Measurements from ENCODE around the gene SULF2. TPM values are rescaled to one million over a fixed set of nuclear protein-coding genes. Genes with fewer than 3 reads are reported as not detected.

SULF2 gene
- total RNA-seq, 1 experiment from 2014 or later, result 66.1 TPM

GRCh38 chr20:47749339-47749738 lies 35.9 kb downstream of the SULF2 start:
- POLR2A ChIA-PET, result interaction anchor here (0.6 kb wide), 2 partner anchors 390 to 564 kb away, joined by 3 to 7 read pairs; no protein-coding TSS in a partner anchor
- no peak overlapping the region for H3K4me3 ChIP-seq (ENCODE audit: low read depth, low read length)
- Mint-ChIP-seq H3K36me3 (ENCODE audit: insufficient read depth, unreplicated experiment) (peaks cover 7% of the 10 kb centered on the region), H3K27me3 (ENCODE audit: insufficient read depth, unreplicated experiment) (no peaks in the 10 kb centered on the region), H3K9me3 (ENCODE audit: unreplicated experiment) (no peaks in the 10 kb centered on the region), H3K4me3 (ENCODE audit: unreplicated experiment) (no peak overlapping the region), H3K27ac (ENCODE audit: unreplicated experiment) (no peak overlapping the region), H3K4me1 (ENCODE audit: low read depth, unreplicated experiment) (no peaks in the 10 kb centered on the region)
- CTCF ChIA-PET, result interaction anchor here (0.7 to 0.8 kb wide), 2 partner anchors 37 to 546 kb away, joined by 3 to 13 read pairs; no protein-coding TSS in a partner anchor
- intact Hi-C loops (cut with micrococcal nuclease; ENCODE audit: unreplicated experiment), result no loop called here
- no peaks in the 10 kb centered on the region for H3K4me1 ChIP-seq
- H3K27me3 ChIP-seq (replicated peaks; ENCODE audit: control insufficient read depth, insufficient read depth, low read length), result no peaks in the 10 kb centered on the region
- H3K9me3 ChIP-seq, result no peaks in the 10 kb centered on the region
- no peaks in the 10 kb centered on the region for H3K36me3 ChIP-seq (ENCODE audit: control insufficient read depth, insufficient read depth, low read length)
- DNase-seq, result no peak
- BruUV-seq (replicated peaks), result no TSS peak
- TF ChIP-seq, protein P1, sequence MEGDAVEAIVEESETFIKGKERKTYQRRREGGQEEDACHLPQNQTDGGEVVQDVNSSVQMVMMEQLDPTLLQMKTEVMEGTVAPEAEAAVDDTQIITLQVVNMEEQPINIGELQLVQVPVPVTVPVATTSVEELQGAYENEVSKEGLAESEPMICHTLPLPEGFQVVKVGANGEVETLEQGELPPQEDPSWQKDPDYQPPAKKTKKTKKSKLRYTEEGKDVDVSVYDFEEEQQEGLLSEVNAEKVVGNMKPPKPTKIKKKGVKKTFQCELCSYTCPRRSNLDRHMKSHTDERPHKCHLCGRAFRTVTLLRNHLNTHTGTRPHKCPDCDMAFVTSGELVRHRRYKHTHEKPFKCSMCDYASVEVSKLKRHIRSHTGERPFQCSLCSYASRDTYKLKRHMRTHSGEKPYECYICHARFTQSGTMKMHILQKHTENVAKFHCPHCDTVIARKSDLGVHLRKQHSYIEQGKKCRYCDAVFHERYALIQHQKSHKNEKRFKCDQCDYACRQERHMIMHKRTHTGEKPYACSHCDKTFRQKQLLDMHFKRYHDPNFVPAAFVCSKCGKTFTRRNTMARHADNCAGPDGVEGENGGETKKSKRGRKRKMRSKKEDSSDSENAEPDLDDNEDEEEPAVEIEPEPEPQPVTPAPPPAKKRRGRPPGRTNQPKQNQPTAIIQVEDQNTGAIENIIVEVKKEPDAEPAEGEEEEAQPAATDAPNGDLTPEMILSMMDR (IDR thresholded peaks at IDR 0.05; ENCODE audit: insufficient read depth in 1 of 2, low read depth in 1 of 2, low read length in 1 of 2, severe bottlenecking in 1 of 2, unreplicated experiment in 1 of 2), result no peak

DNA sequence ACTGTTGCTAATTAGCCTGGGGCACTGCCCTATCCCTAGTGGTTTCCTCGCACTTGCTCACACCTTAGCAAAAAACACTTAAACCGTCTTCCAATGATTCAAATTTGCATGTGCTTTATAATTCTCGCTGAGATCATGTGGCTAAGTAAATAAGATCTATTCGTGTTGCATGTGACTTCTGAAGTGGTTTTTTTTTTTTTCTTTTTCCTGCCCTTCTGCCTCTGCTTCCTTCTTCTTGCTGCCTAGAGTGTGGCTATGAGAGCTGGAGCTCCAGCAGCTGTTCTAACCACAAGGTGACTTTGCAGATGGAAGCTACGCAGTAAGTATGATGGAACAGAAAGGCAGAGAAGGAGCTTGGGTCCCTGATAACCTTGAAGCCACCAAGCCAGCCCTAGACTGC lies 36.5 kb downstream of the SULF2 start:
- TF ChIP-seq, protein P1 (IDR thresholded peaks at IDR 0.05; ENCODE audit: insufficient read depth in 1 of 2, low read depth in 1 of 2, low read length in 1 of 2, severe bottlenecking in 1 of 2, unreplicated experiment in 1 of 2), result no peak
- H3K27ac Mint-ChIP-seq (ENCODE audit: unreplicated experiment), result no peak overlapping the region
- no TSS peak for BruUV-seq (replicated peaks)
- Histone ChIP-seq H3K4me1 (no peaks in the 10 kb centered on the region), H3K27me3 (replicated peaks; ENCODE audit: control insufficient read depth, insufficient read depth, low read length) (no peaks in the 10 kb centered on the region), H3K9me3 (no peaks in the 10 kb centered on the region), H3K36me3 (ENCODE audit: control insufficient read depth, insufficient read depth, low read length) (no peaks in the 10 kb centered on the region), H3K4me3 (ENCODE audit: low read depth, low read length) (no peak overlapping the region)
- ChIA-PET CTCF (interaction anchor here (0.7 kb wide), 1 partner anchor 547 kb away, joined by 13 read pairs; no protein-coding TSS in a partner anchor), POLR2A (interaction anchor here (0.6 kb wide), 1 partner anchor 390 kb away, joined by 7 read pairs; no protein-coding TSS in a partner anchor)
- no peaks in the 10 kb centered on the region for H3K27me3 Mint-ChIP-seq (ENCODE audit: insufficient read depth, unreplicated experiment)
- peaks cover 1% of the 10 kb centered on the region for H3K4me1 Mint-ChIP-seq (ENCODE audit: low read depth, unreplicated experiment)
- H3K9me3 Mint-ChIP-seq (ENCODE audit: unreplicated experiment), result no peaks in the 10 kb centered on the region
- H3K36me3 Mint-ChIP-seq (ENCODE audit: insufficient read depth, unreplicated experiment), result peaks cover 7% of the 10 kb centered on the region
- no peak overlapping the region for H3K4me3 Mint-ChIP-seq (ENCODE audit: unreplicated experiment)
- intact Hi-C loops (cut with micrococcal nuclease; ENCODE audit: unreplicated experiment), result no loop called here
- DNase-seq, result no peak

GRCh38 chr20:47748069-47748468 lies 37.2 kb downstream of the SULF2 start:
- Mint-ChIP-seq H3K27ac (ENCODE audit: unreplicated experiment) (no peak overlapping the region), H3K4me3 (ENCODE audit: unreplicated experiment) (no peak overlapping the region), H3K4me1 (ENCODE audit: low read depth, unreplicated experiment) (peaks cover 5% of the 10 kb centered on the region), H3K36me3 (ENCODE audit: insufficient read depth, unreplicated experiment) (peaks cover 7% of the 10 kb centered on the region), H3K9me3 (ENCODE audit: unreplicated experiment) (no peaks in the 10 kb centered on the region), H3K27me3 (ENCODE audit: insufficient read depth, unreplicated experiment) (no peaks in the 10 kb centered on the region)
- H3K4me1 ChIP-seq, result no peaks in the 10 kb centered on the region
- intact Hi-C loops (cut with micrococcal nuclease; ENCODE audit: unreplicated experiment), result no loop called here
- BruUV-seq (replicated peaks), result no TSS peak
- ChIA-PET CTCF (interaction anchor here (0.6 kb wide), 1 partner anchor 22 kb away, joined by 7 read pairs; no protein-coding TSS in a partner anchor), POLR2A (no interaction called here)
- no peaks in the 10 kb centered on the region for H3K9me3 ChIP-seq
- no peaks in the 10 kb centered on the region for H3K36me3 ChIP-seq (ENCODE audit: control insufficient read depth, insufficient read depth, low read length)
- TF ChIP-seq, protein P1 (IDR thresholded peaks at IDR 0.05; ENCODE audit: insufficient read depth in 1 of 2, low read depth in 1 of 2, low read length in 1 of 2, severe bottlenecking in 1 of 2, unreplicated experiment in 1 of 2), result no peak
- H3K27me3 ChIP-seq (replicated peaks; ENCODE audit: control insufficient read depth, insufficient read depth, low read length), result no peaks in the 10 kb centered on the region
- no peak overlapping the region for H3K4me3 ChIP-seq (ENCODE audit: low read depth, low read length)
- no peak for DNase-seq

Measured in Caco-2 (cell line).